GM19351 (cell line): ENCODE data around the gene DEAF1.
"Not testable (repeated sequence)": the region's sequence is repeated elsewhere in the genome, so short reads cannot be mapped to it uniquely, and the experiment has no call there.

Source experiments
- ATAC-seq: cut with Tn5 transposase; IDR thresholded peaks from one replicate; pipeline ENCODE4 v1.9.1; 2021; ENCODE audit warnings: mild to moderate bottlenecking, moderate library complexity; ENCODE audit not compliant: unreplicated experiment

Gene DEAF1

DNA sequence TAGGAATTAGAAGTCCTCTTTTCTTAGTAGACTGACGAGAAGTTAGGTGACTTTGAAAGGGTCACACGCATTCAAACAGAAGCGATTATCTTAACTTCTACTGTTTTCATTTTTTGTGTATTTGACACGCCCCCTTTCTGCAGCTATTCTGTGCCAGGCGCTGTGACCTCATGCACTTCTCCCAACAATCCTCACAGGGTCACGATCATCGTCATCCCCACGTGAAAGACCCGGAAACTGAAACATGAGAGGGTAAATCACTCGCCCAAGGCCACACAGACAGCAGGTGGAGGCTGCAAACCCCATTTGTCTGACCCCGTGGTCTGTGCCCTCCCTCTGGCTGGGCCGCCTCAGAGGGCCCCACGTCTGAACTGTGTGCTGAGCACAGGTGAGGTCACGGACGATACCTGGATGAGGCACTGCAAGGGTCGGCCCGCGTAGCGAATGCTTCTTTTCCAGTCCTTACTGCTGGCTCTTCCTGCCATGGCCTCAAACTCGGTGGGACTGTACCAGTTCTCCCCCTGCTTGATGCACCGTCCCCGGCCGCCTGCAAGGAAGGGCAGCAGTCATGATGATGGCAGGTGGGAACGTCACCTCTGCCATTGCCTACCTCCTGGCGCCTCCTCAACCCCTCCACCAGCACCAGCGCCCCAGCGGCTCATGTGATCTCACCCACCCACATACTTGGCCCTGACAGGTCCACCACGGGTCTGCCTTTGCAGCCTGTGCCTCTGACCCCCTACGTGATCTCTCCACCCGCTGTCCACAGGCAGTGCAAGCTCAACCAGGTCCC, 8.4 kb downstream of the DEAF1 start:
- ATAC-seq: no peak

- ATAC-seq: no peak
Observed at GRCh38 chr11:680970-681369, 14.1 kb downstream of the DEAF1 start.

- no peak for ATAC-seq
Observed at GRCh38 chr11:680476-680875, 14.5 kb downstream of the DEAF1 start.

- no peak for ATAC-seq
Observed at GRCh38 chr11:679271-680207, 15.5 kb downstream of the DEAF1 start.

DNA sequence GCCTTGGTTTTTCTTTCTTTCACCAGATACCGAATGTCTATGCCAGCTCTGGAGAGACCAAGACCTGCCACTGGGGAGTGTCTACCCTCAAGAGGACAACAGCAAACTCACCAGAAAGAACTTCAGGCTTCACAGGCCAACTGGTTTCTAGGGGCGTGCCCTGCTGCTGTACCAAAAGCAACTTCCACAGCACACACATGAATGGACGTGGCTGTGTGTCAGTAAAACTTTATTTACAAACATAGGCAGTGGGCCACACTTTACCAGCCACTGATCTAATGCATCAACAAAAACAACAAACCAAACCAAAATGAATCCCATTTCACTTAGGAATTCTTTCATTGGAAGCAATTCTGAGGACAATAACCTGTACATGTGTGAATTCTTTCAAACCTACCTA, 16.7 kb downstream of the DEAF1 start:
- ATAC-seq: no peak

GRCh38 chr11:674406-674805, 20.6 kb downstream of the DEAF1 start:
- no peak for ATAC-seq

- no peak for ATAC-seq
Observed at GRCh38 chr11:673866-674265, 21.2 kb downstream of the DEAF1 start.

DNA sequence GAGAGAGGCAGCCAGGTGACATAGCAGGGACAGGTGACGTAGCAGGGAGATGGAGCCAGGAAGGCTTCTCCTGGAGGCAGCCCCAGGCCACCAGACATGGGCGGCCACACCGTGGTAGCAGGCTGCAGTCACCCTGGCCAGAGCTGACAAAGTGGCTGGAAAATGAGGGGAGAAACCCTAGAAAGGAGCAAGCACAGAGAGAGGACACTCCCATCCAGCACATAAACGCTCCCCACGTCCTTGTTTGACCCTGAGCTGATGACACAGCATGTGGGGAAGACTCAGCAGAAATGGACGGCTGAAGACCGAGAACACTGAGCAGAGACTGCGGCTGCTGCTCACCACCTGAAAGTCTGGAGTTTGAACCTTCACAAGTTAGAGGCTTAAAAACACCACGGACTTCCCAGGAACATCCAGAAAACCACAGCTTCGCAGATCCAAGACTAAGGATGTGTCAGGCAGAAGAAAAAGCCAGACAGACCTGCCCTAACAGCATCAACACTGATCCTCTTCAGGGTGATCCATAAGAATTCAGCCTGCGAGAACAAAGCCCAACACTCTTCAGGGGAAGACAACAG, 29.2 kb downstream of the DEAF1 start:
- no peak for ATAC-seq

GRCh38 chr11:665062-665703, 29.8 kb downstream of the DEAF1 start:
- ATAC-seq: no peak

- no peak for ATAC-seq
Observed at GRCh38 chr11:662689-663274, 32.2 kb downstream of the DEAF1 start.

DNA sequence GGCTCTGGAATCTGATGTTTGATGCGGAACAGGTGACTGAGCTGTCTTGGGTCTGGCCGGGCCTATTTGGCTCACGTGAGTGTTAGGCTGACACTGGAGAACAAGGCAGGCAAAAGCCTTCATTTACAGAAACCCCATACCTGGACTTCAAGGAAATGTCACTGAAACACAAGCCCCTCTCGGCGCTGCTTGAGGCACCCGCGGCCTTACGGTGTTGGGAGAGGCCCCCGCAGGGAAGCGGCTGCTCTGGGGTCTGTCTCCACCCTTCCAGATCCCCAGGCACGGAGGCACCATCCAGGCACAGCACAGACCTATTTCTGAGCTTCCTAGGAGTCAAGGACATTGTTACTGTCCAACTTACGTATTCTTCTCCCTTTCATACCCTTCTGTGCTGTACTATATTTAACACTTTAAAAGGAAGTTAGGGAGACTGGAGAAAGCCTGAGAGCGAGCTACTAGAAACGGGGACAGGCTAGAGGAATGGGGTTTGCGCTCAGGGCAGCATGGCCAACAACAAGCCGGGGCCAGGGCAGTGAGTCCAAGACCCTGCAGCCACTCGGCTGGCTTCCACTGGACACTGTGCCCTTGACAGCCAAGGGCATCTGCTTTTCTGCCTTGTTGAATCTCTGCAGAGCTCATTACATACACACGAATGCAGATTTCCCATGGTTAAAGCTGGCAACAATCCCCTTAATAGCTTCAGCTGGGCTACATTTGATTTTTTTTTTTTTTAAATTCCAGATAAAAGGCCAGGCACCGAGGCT, 34.2 kb downstream of the DEAF1 start:
- ATAC-seq: no peak

DNA sequence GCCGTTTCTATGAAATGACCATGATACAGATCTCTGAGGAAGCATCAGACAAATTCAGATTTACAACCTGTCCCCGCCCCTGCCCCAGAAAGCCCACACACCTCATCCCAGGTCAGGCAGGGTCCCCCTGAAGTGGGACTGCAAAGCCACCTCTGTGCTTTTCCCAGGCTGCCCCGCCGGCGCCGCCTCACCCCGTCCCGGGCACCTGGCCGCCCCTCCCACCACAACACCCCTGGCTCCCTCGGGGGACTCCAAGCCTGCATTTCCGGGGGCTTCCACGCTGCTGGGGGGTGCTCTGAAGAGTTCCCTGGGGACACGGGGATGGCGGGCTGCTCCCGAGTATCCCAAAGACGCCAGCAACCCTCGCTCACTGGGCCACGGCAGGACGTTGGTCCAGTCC, 34.7 kb downstream of the DEAF1 start:
- no peak for ATAC-seq

GRCh38 chr11:659532-660085, 35.4 kb downstream of the DEAF1 start:
- no peak for ATAC-seq

DNA sequence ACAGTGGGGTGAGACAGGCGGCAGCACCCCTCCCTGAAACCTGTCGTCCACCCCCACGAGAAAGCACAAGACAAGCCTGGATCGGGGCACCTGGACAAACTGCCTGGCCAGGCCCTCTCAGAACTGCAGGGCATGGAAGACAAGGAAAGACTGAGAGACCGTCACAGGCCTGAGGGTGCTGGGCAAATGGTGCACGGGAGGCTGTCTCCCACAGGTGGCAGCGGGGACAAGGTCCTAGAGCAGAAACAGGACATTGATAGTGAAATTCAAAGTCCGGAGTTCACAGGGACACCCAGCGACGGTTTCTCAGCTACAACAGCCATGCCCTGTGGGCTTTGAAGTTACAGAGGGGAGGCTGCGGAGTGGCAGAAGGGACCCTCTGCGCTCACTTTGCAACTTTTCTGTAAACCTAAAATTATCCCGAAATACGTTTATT, 37.3 kb downstream of the DEAF1 start:
- no peak for ATAC-seq

- ATAC-seq: no peak
Observed at GRCh38 chr11:656866-657265, 38.2 kb downstream of the DEAF1 start.

- ATAC-seq: no peak
Observed at GRCh38 chr11:656426-656825, 38.6 kb downstream of the DEAF1 start.

- no peak for ATAC-seq
Observed at GRCh38 chr11:655036-655726, 39.8 kb downstream of the DEAF1 start.

DNA sequence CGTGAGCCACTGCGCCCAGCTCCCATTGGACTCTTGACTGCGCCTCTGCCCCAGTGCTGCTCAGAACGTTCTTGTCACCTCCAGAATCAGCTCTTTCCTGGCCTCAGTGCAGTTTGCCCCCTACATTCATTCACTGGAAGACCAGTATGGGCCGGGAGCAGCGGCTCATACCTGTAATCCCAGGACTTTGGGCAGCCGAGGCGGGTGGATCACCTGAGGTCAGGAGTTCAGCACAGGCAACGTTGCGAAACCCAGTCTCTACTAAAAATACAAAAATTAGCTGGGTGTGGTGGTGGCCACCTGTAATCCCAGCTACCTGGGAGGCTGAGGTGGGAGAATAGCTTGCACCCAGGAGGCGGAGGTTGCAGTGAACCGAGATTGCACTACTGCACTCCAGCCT, 40.6 kb downstream of the DEAF1 start:
- not testable (repeated sequence) for ATAC-seq

DNA sequence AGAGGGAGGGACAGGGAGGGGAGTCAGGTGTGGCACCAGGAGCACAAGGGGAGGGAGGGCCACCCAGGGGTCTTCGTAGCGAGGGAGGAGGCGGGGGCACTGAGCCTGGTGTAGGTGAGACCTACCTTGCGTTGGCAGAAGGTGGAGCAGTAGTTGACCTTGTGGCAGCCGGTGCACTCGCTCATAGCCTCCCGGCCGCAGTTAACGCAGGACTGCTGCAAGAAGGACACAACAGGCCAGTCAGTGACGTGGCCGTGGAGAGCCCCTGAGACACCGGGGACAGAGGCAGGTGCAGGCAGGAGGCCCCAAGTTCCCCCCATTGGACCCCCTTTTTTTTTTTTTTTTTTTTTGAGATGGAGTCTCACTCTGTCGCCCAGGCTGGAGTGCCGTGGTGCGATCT, 41.2 kb downstream of the DEAF1 start:
- no peak for ATAC-seq
